Middle frontal gyrus (tissue), 1 donor: ENCODE data around the gene RAB5B.

Source experiments
- DNase-seq: peaks from one replicate; pipeline ENCODE4 v3.0.0-alpha.2; 2015; ENCODE audit warnings: low spot score; ENCODE audit errors: extremely low spot score

RAB5B gene

DNA sequence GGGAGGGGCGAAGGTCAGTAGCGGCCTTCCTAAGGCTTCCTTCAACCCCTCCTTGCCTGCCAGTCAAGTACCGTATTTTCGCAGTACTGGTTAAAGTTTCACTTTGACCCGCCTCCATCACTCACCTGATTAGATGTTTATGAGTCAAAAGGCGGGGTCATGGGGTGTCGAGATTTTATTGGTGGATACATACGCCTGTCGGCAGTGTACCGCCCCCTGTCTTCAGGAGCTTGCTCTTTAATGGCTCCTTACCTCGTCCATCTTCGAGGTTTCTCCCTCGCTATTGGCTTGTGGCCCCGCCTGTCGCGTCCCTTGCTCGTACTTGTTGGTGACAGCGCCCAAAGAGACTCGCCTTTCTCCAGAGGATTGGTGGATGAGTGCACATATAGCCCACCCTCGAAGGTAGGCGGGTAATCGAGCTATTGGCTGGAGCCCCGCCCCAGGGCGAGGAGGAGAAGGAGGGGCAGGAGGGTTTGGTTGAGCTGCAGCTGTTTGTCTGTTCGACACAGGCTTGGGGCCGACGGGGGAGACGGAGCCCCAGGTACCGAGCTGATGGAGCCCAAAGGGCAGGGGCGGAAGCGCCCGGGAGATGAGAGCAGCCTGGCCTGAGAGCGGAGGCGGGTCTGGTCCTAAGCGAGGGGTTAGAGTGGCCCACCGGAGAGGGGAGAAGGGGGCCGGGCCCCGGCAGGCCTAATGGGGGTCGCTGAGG, at the start of gene RAB5B:
RAB5B (plus strand) TSS at position 480 of the 709 bp plus-strand sequence. CDS start 12,883 bp downstream, outside the sequence.
- peak; percentile 100 for DNase-seq

DNA sequence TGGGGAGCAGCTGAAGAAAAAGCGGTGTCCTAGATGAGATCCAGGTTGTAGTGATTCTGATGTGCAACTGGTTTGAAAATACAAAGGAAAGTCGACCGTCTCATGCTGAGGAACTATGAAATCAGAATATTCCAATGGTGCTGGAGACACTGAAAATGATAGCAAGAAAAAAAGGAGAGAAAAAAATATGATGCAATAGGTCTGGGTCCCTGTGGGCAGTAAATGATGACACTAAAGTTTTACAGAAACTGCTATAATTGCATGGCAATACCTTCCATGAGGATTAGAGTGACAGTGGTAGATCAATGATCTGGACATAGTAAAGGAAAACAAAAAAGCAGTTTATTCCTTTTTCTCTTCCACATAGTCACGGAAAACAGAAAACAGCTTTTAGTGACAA, 48.5 kb upstream of the RAB5B start:
- no peak for DNase-seq

DNA sequence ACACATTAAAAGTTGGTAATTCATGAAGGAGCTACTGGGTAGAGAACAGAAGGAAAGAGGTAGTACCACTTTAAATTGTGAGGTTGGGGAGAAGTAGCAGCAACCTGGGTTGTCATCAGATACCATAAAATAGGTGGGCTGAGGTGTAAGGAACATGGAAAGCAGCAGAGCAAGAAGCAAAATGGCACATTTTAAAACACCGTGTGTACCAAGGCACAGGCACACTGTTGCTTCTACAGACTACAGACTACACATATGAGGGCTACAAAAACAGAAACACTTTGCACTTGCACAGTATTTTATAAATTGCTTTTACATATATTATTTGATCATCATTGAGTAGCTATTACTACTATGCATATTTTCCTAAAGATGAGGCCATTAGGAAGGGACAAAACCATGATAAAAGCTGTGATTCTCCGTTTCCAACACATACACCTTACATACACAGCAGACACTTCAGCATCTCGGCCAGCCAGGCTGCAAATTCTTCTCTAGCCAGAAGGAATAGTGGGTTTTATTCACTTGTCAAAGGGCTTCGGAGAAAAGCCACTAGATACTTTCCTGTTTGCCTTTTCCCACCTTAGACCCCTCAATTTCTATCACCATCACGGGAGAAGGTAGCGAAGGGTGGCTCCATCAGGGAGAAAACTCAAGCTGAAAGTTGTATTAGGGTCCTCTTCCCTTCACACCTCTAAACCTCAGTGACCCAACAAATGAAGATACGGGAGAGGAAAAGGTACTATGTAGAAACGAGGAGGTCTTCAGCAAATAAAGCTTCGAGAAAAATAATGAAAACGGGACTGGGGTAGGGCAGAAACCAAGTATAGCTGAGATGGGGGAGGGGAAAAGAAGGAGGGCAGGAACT, 47.8 kb upstream of the RAB5B start:
- no peak for DNase-seq

- peak; percentile 79 for DNase-seq
Observed at GRCh38 chr12:55926738-55927587, 46.9 kb upstream of the RAB5B start.

DNA sequence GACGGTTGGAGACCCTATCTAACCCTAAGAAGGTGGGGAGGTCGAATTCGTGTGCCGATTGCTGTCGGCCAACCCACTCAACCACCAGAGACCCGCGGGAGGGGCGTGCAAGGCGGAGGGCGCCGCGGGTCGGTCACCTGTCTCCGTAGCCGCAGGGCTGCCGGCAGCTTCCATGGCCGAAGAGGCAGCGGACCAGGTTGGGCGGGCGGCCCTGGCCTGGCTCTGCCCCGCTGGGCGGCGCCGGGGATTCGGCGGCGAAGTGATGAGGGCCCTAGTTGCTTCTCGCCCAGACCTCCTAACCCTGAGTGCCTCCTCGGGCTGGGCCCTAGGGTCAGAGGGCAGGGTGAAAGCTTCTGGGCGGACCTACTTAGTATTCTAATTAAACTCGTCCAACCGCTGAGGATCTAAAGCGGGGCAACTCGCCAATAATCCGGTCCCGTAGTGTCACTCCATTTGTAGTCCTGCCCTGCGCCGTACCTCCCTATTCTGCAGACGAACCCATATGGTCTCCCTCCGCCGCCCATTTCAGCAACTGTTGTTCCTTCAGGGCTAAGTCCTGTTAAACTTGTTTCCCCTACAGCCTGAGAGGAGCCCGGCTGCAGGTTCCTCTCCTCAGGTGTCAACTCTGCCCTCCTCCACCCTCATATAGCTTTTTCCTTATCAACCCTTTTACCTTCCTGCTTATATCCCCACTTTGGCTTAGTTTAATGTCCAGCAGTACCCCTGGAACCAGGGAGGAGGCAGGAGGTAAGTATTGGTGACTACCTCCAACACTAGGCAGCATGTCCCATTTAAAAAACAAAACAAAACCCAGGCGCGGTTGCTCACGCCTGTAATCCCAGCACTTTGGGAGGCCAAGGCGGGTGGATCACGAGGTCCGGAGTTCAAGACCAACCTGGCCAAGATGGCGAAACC, 46.0 kb upstream of the RAB5B start, which contains the start of gene PYM1:
PYM1 (minus strand) TSS at position 307 of the 915 bp plus-strand sequence; CDS start at position 174, 133 bp downstream.
- DNase-seq: peak; percentile 32

GRCh38 chr12:55929306-55929791, 44.5 kb upstream of the RAB5B start:
- DNase-seq: no peak

- no peak for DNase-seq
Observed at GRCh38 chr12:55930771-55931316, 43.0 kb upstream of the RAB5B start, which contains the start of gene DGKA. Gene DGKA, plus strand, starts transcription at chr12:55931162. Its CDS starts 5,342 bp downstream, at chr12:55936504.

- DNase-seq: no peak
Observed at GRCh38 chr12:55931317-55931779, 42.5 kb upstream of the RAB5B start.

- DNase-seq: no peak
Observed at GRCh38 chr12:55931780-55932550, 41.9 kb upstream of the RAB5B start.

- DNase-seq: no peak
Observed at GRCh38 chr12:55932551-55932910, 41.3 kb upstream of the RAB5B start.

DNA sequence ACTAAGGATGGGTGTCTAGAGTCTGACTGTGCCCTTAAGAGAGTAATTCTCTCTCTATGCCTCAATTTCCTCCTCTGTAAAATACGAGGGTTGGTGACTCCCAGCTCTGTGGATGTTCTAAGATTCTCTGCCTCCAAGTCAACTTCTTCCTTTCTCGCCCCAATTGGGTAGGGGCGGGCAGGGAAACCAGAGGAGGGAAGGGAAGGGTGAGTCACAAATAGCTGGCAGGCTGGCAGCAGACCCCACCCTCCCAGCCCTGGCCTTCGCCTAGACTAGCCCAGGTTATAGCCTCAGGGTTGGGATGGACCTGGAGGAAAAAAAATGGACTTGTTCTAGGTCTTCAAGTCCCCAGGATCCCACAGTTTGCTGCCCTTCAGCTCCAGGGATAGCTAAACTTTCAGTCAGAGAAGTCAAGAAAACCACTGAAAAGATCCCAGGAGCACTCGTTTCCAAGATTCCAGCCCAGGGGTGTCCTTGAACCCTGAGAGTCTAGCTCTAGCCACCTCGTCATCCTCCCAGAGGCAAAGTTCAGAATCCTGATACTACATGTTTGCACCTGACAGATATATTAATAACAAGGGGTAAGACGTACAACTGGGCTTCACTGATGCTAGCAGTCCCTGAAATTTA, 40.6 kb upstream of the RAB5B start:
- no peak for DNase-seq

DNA sequence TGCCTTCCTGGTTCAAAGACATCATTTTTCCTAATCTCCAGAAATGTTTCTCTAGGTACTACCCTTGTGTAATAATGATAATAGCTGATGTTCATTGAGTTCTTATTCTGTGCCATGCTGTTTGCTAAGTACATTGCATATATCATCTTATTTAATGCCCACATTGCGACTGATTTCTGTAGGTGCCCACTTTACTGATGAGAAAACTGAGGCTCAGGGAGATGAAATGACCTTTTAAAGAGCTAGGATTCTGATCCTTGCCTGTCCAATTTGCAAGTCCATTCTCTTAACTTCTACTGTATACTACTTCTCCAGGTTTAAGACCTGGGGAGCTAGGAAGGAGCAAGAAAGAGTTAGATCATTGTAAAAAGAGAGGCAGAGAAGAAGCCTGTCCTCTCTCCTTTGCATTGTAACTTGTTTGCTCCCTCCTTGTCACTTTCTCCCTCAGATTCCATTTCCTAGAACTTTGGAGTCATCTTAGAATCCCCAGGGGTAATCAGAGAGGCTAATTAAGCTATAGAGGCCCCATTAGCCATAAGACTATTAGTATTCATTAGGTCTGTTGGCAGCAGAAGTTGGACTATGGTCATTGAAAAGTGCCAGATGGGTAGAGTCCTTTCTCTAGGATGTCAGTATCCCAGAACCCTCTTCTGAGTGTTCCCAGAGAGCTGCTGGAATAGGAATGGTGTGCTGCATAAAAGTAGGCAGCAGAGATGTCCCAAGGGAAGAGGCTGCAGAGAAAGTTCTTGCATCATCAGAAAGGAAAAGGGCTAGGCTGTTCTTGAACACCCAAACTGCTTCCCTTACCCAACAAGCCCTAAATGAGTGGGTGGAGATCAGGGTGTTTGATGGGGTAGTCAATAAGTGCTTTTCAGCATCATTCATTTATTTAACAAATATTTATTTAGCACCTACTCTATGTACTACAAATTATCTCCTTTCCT, 39.8 kb upstream of the RAB5B start:
- no peak for DNase-seq

DNA sequence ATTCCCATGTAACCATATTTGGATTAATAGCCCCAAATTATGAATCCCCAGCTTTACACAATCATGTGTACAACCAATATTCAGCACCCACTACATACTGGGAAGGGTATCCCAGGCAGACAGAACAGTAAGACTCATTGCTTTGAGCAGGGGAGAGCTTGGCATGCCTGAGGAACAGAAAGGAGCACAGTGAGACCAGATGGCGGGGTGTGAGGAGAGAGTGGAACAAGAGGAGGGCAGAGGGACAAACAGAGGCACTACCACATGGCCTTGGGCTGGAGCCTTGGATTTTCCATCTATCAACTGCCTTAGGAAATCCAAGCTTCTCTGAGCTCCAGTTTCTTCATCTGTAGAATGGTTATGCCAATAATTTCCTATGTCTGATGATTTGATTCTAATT, 39.1 kb upstream of the RAB5B start:
- no peak for DNase-seq

- no peak for DNase-seq
Observed at GRCh38 chr12:55935738-55936151, 38.1 kb upstream of the RAB5B start.

DNA sequence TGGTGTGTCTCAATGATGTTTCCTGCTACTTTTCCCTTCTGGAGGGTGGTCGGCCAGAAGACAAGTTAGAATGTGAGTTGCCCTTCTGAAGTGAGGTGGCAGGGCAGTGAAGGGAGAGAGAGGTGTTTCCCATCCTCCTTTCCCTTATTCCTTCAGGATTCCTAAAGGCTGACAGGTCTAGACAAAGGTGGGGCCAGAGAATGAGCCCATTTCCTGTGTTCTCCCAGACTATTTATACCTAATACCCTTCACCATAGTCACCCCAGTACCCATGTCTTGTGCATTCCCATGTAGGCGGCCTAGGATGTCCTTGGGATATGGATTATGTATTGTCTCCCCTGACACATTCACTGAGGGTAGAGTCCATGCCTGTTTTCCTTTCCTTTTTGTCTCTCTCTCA, 35.9 kb upstream of the RAB5B start:
- DNase-seq: no peak

DNA sequence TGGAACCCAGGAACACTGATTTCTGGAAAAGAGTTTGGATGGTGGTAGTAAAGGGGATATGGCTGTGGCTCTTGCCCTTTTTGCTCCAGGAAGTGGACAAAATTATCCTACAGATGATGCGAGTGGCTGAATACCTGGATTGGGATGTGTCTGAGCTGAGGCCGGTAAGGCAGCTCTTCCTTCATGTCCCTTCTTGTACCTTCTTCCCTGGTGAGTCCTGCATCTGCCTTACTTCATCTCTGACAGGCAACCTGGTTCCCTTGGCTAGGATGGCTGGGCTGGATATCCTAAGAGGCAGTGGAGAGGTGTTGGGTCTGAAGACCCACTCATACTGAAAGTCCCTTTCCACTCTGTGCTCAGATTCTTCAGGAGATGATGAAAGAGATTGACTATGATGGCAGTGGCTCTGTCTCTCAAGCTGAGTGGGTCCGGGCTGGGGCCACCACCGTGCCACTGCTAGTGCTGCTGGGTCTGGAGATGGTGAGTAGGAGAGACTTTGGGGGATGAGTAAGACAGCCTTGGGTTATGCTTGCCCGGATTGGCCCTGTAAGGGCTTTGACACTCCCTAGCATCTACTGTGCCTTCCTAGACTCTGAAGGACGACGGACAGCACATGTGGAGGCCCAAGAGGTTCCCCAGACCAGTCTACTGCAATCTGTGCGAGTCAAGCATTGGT, 34.9 kb upstream of the RAB5B start:
- no peak for DNase-seq
